Stimulated activated CD8-positive, alpha-beta memory T cell treated with anti-CD3 and anti-CD28 coated beads, Interleukin-12 subunit alpha, Interleukin-12 subunit beta, amount 100 ng/mL, for 1 hour (primary cell): ENCODE data around the gene TFPI.
"Not testable (repeated sequence)": the region's sequence is repeated elsewhere in the genome, so short reads cannot be mapped to it uniquely, and the experiment has no call there.

Experiments
- DNase-seq: peaks from one replicate; pipeline ENCODE4 v3.0.0-alpha.2; 2020; ENCODE audit warnings: low read depth

The TFPI gene

DNA sequence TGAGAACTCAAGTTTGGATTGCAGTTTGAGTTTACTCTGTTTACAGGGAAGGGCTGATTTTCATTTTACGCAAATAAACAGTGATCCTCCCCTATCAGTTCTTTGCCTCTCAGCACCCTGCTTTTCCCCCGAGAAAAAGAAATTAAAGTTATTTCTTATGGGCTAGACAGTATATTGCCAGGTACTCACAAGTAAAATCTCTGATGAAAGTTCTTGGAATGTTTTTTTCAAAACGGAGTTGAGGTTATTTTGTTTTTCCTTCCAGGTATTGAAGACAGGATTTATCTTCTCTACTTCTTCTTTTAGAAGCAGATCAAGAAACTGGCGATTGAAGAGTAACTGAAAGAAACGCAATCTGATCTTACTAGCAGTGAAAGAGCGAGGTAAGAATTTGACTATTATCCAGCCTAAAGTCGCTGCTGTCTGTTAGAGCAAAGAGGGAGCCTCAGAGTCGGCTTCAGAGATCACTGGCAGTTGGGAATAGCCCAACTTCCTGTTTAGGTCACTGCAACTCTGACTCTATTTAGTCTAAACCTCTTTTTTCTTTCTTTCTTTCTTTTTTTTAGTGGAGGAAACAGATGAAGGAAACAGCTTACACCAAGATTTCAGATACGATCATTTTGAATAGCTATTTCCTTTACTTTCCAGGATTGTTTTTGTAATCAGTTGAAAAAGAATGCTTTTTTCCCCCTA lies at the start of gene TFPI:
TSS of gene TFPI (minus strand) at position 425 of the 693 bp plus-strand sequence. CDS start 50,667 bp downstream, outside the sequence.
- DNase-seq, result no peak

DNA sequence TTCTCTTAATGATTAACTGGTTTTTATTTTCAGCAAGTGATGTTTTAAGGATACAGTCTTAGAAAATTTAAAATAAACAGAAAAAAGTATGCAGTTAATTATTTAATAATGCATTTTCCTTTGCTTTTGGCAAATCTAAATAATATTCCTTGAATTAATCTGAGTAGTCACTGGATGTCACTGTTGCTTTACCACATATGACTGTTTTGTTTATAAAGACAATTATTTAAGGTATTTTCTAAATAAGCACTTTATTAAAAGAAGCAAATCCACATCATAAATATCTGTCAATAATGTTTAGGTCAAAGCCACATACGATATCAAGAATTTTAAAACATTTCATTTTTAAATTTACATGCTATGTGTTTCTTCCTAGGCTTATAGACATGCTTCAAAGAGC lies 40.6 kb upstream of the TFPI start:
- no peak for DNase-seq

DNA sequence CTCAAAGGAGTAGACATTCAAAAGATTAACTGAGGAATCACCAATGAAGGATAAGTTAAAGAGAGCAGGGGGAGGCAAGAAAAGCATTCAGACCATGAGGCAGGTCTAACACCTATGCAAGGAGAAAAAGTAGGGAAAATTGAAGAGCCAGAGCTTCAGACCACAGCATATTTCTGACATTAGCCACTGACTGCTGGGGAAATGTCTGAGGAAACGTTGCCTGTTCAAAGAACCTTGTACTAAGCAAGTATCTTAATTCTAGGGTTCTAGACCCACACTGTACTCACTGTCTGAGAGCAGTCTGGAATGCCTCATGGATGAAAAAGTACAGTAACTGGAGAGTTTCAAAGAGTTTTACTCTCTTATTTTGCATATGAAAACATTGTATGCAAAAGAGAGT lies 39.5 kb upstream of the TFPI start:
- no peak for DNase-seq

DNA sequence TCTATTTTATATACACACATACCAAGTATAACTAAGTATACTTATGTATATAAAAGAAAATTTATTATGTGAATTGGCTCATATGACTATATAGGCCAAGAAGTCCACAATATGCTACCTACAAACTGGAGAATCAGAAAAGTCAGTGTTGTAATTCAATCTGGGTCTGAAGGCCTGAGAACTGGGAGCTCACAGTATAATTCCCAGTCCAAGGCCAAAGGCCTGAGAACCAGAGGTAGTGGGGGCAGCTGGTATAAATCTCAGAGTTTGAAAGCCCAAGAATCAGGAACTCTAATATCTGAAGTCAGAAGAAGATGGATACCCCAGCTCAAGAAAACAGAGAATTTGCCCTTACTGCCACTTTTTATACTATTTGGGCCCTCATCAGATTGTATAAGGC lies 38.9 kb upstream of the TFPI start:
- DNase-seq, result no peak

DNA sequence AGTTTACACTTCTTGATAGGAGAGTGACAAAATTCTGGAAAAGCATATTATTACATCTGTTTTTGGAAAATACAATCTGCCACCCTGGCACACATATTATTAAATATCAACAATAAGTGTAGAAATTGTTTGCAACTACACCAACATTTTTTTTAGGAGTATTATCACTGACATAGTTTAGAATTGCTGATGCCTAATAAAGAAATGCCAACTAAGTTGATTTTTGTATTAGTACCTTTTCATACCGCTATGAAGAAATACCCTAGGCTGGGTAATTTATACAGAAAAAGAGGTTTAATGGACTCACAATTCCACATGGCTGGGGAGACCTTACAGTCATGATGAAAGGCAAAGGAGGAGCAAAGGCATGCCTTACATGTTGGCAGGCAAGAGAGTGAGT lies 35.9 kb upstream of the TFPI start:
- no peak for DNase-seq

DNA sequence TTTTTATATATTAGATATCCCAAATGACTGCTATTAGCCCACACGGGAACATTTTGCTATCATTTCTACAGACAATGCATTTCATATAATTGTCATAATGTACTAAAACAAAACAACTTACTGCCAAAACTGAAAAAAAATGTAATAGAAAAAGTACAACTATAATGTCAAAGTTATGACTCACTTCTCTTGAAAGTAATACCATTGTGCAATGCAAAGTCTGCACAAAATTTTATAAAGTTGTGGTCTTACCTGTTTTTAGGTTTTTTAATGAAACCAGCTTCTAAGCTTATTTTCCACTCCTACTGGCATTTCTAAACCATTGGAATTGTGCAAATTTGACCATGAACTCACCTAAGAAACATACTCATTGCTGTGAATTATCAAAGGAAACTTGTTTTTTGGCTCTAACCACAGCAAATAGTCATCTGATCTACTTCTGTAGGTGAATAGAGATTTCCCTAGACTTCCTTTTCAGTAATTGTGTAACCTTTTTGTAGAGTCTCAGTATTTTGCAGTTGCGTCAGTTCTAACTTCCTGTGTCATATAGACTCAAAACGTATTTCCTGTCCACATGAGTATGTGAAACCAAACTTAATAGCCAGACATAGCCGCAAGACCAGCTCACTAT lies 31.9 kb upstream of the TFPI start:
- DNase-seq, result no peak

DNA sequence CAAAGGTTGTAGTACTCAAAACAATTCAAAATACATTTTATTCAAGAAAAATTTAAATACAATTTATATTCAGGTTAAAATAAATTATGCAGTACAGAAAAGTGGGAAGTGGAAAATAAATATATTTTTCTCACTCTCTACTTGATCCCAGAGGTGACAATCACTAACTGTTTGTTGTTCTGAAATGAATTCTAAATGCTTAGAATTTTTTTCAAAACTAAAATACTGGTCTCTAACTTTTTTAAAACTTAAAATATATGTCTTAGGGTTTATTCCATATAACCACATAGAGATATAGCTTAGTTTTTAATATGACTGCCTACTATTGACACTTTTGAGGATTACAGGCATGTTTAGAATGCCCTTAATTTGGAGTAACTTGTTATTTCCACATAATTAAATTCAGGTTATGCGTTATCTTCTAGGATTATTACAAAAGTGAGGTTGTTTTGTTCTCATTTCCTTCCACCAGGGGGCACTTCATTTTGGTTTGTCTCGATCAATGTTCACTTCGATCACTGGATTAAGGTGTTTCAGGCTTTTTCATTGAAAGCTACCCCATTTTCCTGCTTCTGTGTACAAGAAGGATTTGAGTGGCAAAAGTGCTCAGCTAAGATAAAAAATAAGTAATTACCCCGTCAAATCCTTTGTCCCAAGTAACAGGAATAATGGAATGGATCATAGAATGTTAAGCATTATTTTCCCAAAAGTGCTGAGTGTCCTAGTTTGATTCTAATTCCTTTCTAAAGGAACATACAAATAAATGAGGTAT lies 27.1 kb upstream of the TFPI start:
- no peak for DNase-seq

DNA sequence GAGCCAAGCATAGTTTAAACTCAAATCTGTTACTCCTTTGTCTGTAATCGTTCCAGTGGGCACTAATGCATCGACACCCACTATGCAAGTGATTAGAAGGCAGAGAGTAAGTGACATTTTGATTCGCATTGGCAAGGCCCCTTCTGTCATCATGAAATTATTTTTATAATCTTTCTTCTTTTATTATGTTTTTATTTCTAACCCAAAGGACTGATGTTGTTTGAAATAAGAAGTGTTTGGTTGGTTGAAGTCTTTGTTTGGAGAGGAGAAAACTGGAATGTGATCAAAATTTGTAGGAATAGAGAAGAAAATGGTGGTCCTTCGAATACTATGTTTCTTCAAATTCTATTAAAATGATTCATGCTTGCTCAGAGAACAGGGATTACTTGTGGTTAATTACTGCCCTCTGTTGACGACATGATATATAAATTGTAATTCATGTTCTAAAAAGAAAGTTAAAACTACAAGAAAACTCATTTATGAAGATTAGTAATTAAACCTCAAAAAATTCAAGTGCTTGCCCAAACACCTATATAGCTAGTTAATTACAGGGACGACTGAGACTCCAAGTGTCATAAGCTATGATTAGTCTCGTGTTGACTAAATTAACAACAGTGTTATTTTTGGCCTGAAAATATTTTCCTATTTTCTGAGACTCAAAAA lies 26.4 kb upstream of the TFPI start:
- no peak for DNase-seq

DNA sequence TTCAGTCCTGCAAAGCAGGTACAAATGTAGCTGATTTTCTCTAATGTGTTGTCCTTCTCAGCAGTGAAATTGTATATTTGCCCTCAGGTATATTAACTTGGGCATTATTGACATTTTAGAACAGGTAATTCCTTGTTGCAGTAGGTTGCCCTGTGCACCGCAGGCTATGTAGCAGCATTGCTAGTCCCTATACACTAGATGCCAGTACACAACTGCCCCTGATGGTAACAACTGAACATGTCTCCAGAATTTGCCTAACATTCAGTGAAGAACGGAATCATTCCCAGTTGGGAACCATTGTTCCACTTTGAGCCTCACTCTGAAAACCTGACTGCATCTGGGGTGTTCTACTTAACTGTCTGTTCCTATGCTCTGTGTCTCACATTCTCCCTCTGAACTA lies 23.1 kb upstream of the TFPI start:
- DNase-seq, result no peak

DNA sequence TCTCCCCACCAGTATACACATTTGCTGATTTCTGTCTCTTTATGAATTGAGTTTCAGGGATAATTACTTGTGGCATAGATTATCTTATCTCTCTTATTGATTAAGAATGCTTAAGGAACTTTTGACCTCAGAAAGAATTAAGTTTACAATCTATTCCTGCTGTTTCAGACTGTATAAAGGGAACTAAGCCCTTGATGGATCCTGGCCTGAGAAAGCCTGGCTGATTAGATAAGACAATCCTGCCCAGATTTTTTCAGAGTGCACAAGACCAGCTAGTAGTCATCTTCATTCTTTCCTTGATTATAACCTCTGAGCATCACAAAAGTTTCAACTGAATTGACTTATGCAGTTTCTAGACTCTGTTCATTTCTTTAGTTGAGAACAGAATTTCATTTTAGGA lies 22.7 kb upstream of the TFPI start:
- no peak for DNase-seq

DNA sequence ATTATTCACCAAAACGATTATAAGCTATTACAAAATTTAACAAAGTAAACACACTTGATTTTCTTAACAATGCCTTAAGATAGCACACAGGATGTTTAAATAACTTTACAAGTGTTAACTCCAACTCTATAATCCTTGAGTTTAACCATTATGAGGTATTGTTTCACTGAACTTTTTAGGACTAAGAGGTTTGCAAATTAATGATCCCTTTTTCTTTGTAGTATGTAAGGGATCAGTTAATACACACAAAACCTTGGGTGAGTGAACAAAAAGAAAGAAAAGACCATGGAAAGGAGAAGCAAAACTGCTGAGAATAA lies 21.5 kb upstream of the TFPI start:
- no peak for DNase-seq

DNA sequence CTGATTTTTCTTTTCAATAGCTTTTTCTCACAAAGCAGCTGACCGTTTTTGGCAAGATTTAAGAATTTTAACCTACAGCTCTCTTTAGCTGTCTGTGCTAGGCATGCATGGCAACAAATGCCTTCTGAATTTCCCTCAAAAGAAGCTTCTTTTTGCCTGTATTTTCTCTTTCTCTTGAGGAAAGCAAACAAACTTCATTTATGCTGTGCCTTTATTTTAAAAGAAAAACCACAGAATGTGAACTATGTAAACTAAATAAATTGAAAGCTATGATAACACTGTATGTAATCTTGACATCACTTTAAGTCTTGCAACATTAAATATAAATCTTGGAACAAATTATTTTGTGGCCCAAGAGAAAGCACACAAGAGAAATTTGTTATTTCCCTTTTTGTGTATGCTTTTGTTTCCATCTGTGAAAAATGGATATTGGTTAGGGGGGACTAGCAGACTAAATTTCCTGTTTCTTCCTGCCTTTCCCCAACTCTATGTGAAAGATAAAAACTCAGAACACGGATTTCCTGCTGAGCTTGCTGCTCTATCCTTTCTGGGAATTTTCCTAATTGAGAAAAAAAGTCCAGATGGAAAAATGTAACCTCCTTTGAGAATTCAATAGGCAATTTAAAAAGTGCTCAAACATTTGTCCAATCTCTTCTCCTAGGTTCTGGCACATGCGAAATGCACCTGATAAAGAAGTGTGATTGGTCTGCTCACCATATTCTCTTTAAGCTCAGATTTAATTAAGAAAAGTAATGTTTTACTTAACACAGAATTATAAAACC lies 20.9 kb upstream of the TFPI start:
- no peak for DNase-seq

DNA sequence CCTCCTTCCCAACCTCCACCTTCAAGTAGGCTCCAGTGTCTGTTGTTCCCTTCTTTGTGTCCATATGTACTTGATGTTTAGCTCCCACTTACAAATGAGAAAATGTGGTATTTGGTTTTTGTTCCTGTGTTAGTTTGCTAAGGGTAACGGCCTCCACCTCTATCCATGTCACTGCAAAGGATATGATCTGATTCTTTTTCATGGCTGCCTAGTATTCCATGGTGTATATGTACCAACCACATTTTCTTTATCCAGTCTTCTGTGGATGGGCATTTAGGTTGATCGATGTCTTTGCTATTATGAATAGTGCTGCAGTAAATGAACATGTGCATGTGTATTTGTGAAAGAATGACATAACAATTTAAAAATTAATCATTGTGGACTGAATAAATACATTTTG lies 19.5 kb upstream of the TFPI start:
- DNase-seq, result no peak

DNA sequence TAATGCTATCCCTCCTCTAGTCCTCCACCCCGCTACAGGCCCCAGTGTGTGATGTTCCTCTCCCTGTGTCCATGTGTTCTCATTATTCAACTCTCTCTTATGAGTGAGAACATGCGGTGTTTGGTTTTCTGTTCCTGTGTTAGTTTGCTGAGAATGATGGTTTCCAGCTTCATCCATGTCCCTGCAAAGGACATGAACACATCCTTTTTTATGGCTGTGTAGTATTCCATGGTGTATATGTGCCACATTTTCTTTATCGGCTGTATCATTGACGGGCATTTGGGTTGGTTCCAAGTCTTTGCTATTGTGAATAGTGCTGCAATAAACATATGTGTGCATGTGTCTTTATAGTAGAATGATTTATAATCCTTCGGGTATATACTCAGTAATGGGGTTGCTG lies 17.8 kb upstream of the TFPI start:
- not testable (repeated sequence) for DNase-seq

DNA sequence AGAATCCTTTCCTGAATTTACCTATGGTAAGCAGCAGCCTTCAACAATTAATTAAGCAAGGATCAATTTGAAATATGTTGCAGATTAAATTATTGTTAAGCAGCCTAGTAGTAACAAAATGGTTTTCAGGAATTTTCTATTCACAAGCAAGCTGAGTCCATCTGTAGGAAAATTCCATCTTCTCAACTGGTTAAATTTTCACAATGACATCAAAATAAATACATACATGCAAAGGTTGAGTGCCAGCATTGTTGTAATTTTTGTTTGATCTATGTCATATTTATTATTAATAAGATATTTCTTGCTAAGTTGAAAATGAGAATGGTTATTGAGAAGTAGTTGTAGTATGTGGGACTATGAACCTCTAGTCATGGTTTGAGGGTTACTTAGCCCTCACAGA lies 15.3 kb upstream of the TFPI start:
- DNase-seq, result no peak

DNA sequence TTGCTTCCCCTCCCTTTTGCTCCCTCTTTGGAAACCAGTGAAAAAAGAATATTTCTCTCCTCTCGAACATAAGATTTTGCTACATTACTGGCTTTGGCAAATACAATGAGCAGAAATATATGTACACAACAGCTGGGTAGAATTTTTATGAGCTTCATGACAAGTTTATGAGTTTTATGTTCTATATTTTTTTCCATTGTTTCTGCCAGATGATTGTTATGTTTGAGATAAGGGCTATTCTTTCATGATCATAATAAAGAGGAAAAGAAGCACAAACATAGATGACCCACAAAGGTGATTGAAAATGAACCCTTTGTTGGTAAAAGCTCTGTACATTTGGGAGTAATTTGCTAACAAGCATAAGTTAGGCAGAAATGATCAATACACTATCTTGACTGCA lies 14.8 kb upstream of the TFPI start:
- no peak for DNase-seq

DNA sequence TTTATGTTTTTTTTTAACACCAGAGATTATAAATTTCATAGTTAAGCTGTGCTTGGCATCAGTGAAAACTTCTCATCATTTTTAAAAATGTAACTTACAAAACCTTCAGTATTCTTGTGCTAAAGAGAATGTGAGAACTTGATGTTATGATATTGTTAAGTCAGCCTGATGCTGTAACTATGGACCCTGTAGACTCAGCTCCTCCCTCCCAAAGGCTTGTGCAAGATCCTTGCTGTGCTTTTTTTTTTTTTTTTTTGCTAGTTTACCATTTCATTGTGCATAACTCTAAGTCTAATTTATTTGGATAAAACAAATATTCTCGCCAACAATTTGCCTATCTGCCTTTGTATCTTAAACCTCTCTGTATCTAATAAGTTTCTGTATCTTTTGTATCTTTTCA lies 12.9 kb upstream of the TFPI start:
- no peak for DNase-seq

DNA sequence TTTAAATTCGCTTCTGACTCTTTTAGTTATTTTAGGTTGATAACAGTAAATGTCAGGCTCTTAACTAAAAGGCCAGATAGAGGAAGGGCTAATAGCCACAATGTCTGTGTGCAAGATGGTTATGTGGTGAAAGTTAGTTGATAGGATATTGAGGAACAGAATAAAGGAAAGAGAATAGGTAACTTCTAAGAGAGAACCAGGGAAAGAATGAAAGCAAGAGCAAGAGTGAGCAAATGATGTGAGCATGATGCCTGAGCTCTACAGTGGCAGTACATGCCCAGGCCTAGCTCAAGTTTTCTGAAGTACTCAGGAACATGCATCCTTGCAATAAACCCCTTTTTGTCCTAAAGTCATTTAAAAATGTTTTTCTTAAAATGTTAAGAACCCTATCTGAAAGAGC lies 12.5 kb upstream of the TFPI start:
- DNase-seq, result no peak

DNA sequence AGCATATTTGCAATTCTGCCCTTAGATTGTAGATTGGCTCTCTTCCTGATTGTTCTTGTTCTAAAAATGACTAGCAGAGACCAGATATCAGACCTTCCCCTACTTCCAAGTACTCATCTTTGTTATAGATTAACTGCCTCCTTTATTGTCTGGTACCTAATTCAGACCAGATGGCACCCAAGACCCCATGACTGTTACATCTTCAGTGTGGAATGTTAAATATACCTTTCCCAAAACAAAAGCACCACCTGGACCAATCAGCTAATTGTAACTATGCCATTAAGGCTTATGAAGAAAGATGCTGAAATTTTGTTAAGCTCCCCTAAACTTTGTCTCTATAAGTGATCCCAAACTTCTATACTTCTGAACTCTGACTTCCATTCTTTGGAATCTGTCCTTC lies 12.0 kb upstream of the TFPI start:
- DNase-seq, result no peak

DNA sequence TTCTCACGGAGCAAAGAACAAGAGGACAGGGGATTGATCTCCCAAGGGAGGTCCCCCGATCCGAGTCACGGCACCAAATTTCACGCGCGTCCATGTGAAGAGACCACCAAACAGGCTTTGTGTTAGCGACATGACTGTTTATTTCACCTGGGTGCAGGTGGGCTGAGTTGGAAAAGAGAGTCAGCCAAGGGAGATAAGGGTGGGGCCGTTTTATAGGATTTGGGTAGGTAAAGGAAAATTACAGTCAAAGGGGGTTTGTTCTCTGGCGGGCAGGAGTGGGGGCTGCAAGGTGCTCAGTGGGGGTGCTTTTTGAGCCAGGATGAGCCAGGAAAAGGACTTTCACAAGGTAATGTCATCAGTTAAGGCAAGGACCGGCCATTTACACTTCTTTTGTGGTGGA lies 11.4 kb upstream of the TFPI start:
- DNase-seq, result not testable (repeated sequence)

DNA sequence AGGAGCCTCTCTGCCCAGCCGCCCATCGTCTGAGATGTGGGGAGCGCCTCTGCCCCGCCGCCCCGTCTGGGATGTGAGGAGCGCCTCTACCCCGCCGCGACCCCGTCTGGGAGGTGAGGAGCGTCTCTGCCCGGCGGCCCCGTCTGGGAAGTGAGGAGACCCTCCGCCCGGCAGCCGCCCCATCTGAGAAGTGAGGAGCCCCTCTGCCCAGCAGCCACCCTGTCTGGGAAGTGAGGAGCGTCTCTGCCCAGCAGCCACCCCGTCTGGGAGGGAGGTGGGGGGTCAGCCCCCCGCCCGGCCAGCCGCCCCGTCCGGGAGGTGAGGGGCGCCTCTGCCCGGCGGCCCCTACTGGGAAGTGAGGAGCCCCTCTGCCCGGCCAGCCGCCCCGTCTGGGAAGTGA lies 2.3 kb upstream of the TFPI start:
- DNase-seq, result not testable (repeated sequence)

DNA sequence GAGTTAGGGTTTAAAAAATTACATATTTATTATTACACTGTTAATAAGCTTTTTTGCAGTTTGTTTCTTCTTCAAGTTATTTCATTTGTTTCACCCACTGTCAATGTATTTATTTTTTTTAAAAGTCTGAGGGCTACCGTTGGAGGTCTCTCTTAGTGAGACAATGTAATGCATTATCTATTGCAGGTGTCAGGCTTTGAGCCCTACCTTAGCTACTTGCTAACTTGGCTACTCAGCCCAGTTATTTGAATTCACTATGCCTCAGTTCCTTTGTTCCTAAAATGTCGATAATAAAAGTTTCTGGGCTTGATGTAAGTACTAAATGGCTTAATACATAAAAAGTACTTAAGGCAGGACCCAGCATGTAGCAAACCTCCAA lies 458 bp upstream of the TFPI start:
- no peak for DNase-seq
